Mucosa of descending colon (tissue), 3 donors: Measurements from ENCODE around the gene NEIL3. TPM values are rescaled to one million over a fixed set of nuclear protein-coding genes. Genes with fewer than 3 reads are reported as not detected.

Experiments used
- ATAC-seq: fragments of 200-7000 bp; cut with Tn5 transposase; one replicate; pipeline ENCODE4 v1.9.1; 2020; ENCODE audit warnings: mild to moderate bottlenecking, moderate library complexity
- DNase-seq, 3 donors: peaks; one replicate each; pipeline ENCODE4 v3.0.0-alpha.2; 2020
- H3K36me3 ChIP-seq: fragments of 200-600 bp; one replicate; pipeline ENCODE4 v1.8.0; 2021; ENCODE audit warnings: low read depth, mild to moderate bottlenecking
- H3K4me1 ChIP-seq: fragments of 200-600 bp; one replicate; pipeline ENCODE4 v1.8.0; 2021; ENCODE audit warnings: low read depth, mild to moderate bottlenecking
- H3K4me3 ChIP-seq: fragments of 200-600 bp; one replicate; pipeline ENCODE4 v1.8.0; 2021; ENCODE audit warnings: mild to moderate bottlenecking
- H3K9me3 ChIP-seq: fragments of 200-600 bp; one replicate; pipeline ENCODE4 v1.8.0; 2021; ENCODE audit warnings: mild to moderate bottlenecking
- CTCF ChIP-seq: fragments of 200-600 bp; IDR thresholded peaks from one replicate; pipeline ENCODE4 v1.8.0; 2022; ENCODE audit warnings: antibody characterized with exemption, mild to moderate bottlenecking
- intact Hi-C, 2 donors: fragments of 100-400 bp; cut with DNase I in 1 of 2; cut with micrococcal nuclease in 1 of 2; formaldehyde crosslinking; loops; one replicate each; pipeline versions ENCODE4 v1.11.0 to v1.11.1; 2022; cut with DNase I, micrococcal nuclease
- total RNA-seq, 3 donors: library from RNA; stranded (reverse); fragmentation: NEBNext Ultra II Directional in 2 of 3; extraction: Animal tissue kit (Norgen Biotek cat#: 25700) in 2 of 3; gene quantifications; one replicate each; pipeline versions ENCODE4 v1.2.1 to v1.2.4, GENCODE V29; 2021 to 2023
- donor health status: DM: no; HTN: no; CAD: no; lungs with moderate emphysema.
- donor health status: DM: no; HTN: no; CAD: no.
- donor health status: DM: no; HTN: yes; CAD: no.

Gene NEIL3
- total RNA-seq, 3 donors from 2014 or later, result 0.76 to 3.2 (median 1.4) TPM

- no peaks in the 10 kb centered on the region for H3K9me3 ChIP-seq
- H3K36me3 ChIP-seq, result no peaks in the 10 kb centered on the region
- H3K4me3 ChIP-seq, result no peak overlapping the region
- ATAC-seq (no peak), DNase-seq (no peak)
- intact Hi-C loops, result no loop called here
- H3K4me1 ChIP-seq, result no peaks in the 10 kb centered on the region
- TF ChIP-seq CTCF, result no peak
These were observed 65.7 kb downstream of the NEIL3 start for GRCh38 chr4:177375372-177375771.

- Histone ChIP-seq H3K9me3 (no peaks in the 10 kb centered on the region), H3K4me3 (no peak overlapping the region), H3K36me3 (no peaks in the 10 kb centered on the region), H3K4me1 (no peaks in the 10 kb centered on the region)
- intact Hi-C loops, result no loop called here
- DNase-seq, result no peak
- ATAC-seq, result no peak
- TF ChIP-seq CTCF, result no peak
These were observed 66.3 kb downstream of the NEIL3 start for GRCh38 chr4:177376024-177376423.

DNA sequence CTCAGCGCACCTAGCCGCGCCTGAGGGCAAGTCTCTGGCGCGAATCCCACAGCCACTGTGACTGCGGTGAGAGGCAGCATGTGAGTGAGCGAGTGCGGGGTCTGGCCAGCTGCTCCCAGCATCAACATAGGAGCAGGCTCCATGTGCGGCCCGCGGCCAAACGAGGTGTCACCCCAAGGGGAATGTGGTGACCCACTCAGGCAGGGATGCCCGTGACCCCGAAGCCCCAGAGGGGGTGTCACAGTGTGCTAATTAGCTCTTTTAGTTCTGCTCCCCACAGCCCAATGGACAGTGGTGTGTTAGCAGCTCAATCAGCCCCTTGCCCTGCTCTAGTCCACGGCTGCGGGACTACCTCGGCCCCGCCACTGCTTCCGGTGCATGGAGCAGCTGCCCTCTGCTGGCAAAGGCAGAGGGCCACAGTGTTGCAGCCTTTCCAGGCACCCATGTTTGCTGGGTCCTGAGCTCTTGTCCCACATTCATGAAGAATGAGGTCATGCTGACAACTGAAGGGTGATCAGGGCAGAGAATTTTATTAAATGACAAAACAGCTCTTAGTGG, 71.1 kb downstream of the NEIL3 start:
- intact Hi-C loops, result no loop called here
- ATAC-seq, result no peak
- Histone ChIP-seq H3K4me3 (no peak overlapping the region), H3K4me1 (no peaks in the 10 kb centered on the region), H3K9me3 (no peaks in the 10 kb centered on the region), H3K36me3 (no peaks in the 10 kb centered on the region)
- TF ChIP-seq CTCF, result no peak
- no peak for DNase-seq

DNA sequence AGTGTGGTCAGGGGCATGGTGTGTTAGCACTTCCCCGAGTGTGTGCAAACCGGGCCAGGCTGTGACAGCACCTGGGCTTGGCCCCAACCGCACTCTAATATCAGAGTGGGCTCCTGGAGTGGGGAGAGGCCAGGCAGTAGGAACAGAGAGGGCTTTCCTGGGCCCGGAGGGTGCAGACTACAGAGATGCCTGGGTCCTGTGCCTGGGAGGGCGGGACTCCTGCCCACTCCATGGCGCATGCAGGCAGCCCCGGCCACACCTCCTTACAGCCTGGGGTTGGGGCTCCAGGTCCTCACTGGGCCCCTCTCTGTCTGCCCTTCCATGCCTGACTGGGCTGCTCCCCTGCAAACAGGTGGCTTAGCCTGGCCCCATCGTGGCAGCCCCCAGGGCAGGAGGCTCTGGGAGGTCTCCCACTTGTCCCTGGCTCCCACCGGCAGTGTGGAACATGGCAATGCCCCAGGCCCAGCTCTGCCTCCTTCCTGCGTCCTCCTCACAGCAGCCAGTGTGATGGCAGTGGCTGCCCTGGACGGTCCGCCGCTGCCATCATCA, 72.2 kb downstream of the NEIL3 start:
- Histone ChIP-seq H3K4me1 (no peaks in the 10 kb centered on the region), H3K9me3 (no peaks in the 10 kb centered on the region), H3K36me3 (no peaks in the 10 kb centered on the region), H3K4me3 (no peak overlapping the region)
- intact Hi-C loops, result no loop called here
- ATAC-seq (no peak), DNase-seq (no peak)
- no peak for TF ChIP-seq CTCF

- H3K4me1 ChIP-seq, result no peaks in the 10 kb centered on the region
- TF ChIP-seq CTCF, result no peak
- no peak overlapping the region for H3K4me3 ChIP-seq
- no peaks in the 10 kb centered on the region for H3K9me3 ChIP-seq
- intact Hi-C loops, result no loop called here
- no peaks in the 10 kb centered on the region for H3K36me3 ChIP-seq
- DNase-seq (no peak), ATAC-seq (no peak)
These were observed 75.3 kb downstream of the NEIL3 start for GRCh38 chr4:177384856-177385397.
